ENCODE results near the gene RIN3.

DNA sequence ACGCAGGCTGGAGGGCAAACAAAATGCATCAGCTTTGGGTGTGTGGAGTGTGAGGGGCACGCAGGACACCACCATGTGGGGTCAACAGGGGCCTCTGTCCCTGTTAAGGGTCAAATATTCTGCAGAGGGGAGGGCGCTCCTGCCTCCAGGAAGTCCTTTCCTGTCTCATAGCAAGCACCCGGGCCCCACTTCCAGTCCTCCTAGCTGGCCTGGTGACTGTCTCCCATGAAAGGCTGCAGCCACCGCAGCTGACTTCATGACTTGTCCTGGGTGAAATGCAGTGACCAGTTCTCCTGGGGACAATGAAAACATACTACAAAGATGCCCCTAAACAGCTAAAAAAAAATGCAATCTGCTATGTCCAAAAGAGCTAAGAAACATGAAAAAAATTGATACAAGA is 181.2 kb downstream of the RIN3 start:
- TF ChIP-seq, protein P1, sequence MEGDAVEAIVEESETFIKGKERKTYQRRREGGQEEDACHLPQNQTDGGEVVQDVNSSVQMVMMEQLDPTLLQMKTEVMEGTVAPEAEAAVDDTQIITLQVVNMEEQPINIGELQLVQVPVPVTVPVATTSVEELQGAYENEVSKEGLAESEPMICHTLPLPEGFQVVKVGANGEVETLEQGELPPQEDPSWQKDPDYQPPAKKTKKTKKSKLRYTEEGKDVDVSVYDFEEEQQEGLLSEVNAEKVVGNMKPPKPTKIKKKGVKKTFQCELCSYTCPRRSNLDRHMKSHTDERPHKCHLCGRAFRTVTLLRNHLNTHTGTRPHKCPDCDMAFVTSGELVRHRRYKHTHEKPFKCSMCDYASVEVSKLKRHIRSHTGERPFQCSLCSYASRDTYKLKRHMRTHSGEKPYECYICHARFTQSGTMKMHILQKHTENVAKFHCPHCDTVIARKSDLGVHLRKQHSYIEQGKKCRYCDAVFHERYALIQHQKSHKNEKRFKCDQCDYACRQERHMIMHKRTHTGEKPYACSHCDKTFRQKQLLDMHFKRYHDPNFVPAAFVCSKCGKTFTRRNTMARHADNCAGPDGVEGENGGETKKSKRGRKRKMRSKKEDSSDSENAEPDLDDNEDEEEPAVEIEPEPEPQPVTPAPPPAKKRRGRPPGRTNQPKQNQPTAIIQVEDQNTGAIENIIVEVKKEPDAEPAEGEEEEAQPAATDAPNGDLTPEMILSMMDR (IDR thresholded peaks at IDR 0.05), result no peak
- no peak for TF ChIP-seq POLR2A (IDR thresholded peaks at IDR 0.05)

All from Peyer's patch (tissue), 4 donors.